HAP-1 (cell line): ENCODE measurements around the gene PPFIBP1.
"Not testable (repeated sequence)": the region's sequence is repeated elsewhere in the genome, so short reads cannot be mapped to it uniquely, and the experiment has no call there.

Experiments
- DNase-seq, 2 experiments: peaks; one replicate each; pipeline ENCODE4 v3.0.0-alpha.2; 2016 to 2020; ENCODE audit warnings: low spot score in 2 of 2
- H3K27me3 ChIP-seq: fragments of 250-450 bp; sonication (Bioruptor Pico); 2 replicates; pipeline ENCODE4 v1.5.1; 2020; ENCODE audit warnings: low read depth, mild to moderate bottlenecking, moderate library complexity
- H3K36me3 ChIP-seq: fragments of 250-450 bp; sonication (Bioruptor Pico); replicated peaks from 2 replicates; pipeline ENCODE4 v1.5.1; 2020; ENCODE audit warnings: mild to moderate bottlenecking
- H3K4me1 ChIP-seq: fragments of 250-450 bp; sonication (Bioruptor Pico); 2 replicates; pipeline ENCODE4 v1.5.1; 2020; ENCODE audit warnings: mild to moderate bottlenecking
- H3K4me3 ChIP-seq: fragments of 250-450 bp; sonication (Bioruptor Pico); 2 replicates; pipeline ENCODE4 v1.5.1; 2020; ENCODE audit warnings: mild to moderate bottlenecking, moderate library complexity
- H3K9me3 ChIP-seq: fragments of 250-450 bp; sonication (Bioruptor Pico); 2 replicates; pipeline ENCODE4 v1.5.1; 2020; ENCODE audit warnings: mild to moderate bottlenecking, moderate library complexity
- in situ Hi-C: fragments of 300-500 bp; cut with MboI; formaldehyde crosslinking; loops from 3 replicates; pipeline ENCODE4 v1.14.3; 2020; ENCODE audit warnings: low sequenced_read_pairs, inconsistent platforms, mixed read lengths

Gene PPFIBP1

GRCh38 chr12:27651201-27651600 lies 127.2 kb downstream of the PPFIBP1 start:
- Histone ChIP-seq H3K27me3 (no peaks in the 10 kb centered on the region), H3K9me3 (no peaks in the 10 kb centered on the region), H3K36me3 (no peaks in the 10 kb centered on the region), H3K4me1 (no peaks in the 10 kb centered on the region), H3K4me3 (no peak overlapping the region)
- in situ Hi-C loops, result no loop called here
- DNase-seq, result no peak

DNA sequence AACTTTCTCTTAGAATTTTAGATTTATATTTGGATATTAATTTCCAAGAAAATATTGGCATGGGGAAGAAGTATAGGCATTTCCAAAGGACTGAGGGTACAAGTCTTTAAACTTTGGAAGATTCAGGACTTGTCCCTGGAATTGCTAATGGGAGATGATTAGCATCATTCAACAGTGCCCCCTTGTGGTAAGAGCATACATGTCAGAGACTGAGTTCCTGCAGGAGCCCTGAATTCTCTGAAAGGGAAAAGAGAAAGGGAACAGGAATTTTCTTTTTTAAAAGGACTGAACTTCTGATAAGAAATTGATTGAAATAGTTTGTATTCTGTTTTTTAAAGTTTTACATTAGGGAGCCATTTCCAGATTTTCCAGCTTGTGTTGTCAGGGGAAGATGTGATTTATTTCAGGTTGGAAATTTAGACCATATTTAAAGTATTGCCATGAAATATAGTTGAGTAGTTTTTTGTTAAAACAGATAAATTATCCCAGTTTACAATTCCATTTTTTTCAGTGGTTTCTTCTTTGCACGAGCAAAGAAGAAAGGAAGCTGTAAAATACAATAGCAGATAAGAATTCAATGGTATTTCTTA lies 128.3 kb downstream of the PPFIBP1 start:
- Histone ChIP-seq H3K4me1 (no peaks in the 10 kb centered on the region), H3K4me3 (no peak overlapping the region), H3K27me3 (no peaks in the 10 kb centered on the region), H3K36me3 (no peaks in the 10 kb centered on the region), H3K9me3 (no peaks in the 10 kb centered on the region)
- DNase-seq, result peak; percentile 73 to 82
- in situ Hi-C loops, result no loop called here

GRCh38 chr12:27653661-27654060 lies 129.7 kb downstream of the PPFIBP1 start:
- no peak for DNase-seq
- no peaks in the 10 kb centered on the region for H3K9me3 ChIP-seq
- in situ Hi-C loops, result no loop called here
- no peaks in the 10 kb centered on the region for H3K36me3 ChIP-seq
- H3K4me3 ChIP-seq, result no peak overlapping the region
- no peaks in the 10 kb centered on the region for H3K4me1 ChIP-seq
- H3K27me3 ChIP-seq, result no peaks in the 10 kb centered on the region

DNA sequence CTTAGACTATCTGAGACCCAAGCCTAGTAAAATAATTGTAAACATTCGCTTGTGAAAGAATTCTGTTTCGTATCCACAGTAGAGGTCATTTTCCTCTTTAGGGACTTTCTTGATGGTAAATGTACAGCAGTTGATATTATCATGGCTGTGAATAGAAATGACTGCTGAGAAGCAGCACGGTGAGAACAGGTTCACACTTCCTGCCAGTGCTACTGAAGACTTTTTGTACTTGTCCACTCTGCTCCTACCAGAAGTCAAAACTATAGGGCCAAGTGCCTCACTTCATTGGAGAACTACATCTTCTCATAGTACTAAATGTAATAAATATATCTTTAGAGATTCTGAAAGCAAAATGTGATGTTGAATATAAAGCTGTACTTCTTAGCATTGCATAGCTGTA lies 131.5 kb downstream of the PPFIBP1 start:
- H3K27me3 ChIP-seq, DNase-seq, in situ Hi-C loops, H3K9me3 ChIP-seq, H3K36me3 ChIP-seq, H3K4me3 ChIP-seq, H3K4me1 ChIP-seq: not testable (repeated sequence)

DNA sequence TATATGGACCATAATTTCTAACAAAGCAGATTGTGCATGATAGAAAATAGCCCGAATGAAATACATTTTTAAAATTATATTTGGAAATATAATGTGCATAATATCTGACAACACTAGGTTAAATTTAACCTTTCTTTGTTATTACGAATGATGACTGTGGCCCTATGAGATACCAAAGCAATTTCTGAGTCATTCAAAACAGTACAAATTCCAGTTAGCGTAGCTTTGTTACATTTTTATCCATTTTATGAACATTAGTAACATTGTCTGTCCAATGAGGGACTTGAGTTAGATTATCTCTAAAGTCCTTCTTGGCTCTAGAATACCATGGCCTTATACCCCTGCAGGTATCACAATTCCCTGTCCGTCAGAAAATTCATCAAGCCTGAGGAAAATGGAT lies 133.3 kb downstream of the PPFIBP1 start:
- DNase-seq, result no peak
- no peaks in the 10 kb centered on the region for H3K36me3 ChIP-seq
- no peaks in the 10 kb centered on the region for H3K9me3 ChIP-seq
- in situ Hi-C loops, result no loop called here
- no peaks in the 10 kb centered on the region for H3K4me1 ChIP-seq
- H3K27me3 ChIP-seq, result no peaks in the 10 kb centered on the region
- H3K4me3 ChIP-seq, result no peak overlapping the region

DNA sequence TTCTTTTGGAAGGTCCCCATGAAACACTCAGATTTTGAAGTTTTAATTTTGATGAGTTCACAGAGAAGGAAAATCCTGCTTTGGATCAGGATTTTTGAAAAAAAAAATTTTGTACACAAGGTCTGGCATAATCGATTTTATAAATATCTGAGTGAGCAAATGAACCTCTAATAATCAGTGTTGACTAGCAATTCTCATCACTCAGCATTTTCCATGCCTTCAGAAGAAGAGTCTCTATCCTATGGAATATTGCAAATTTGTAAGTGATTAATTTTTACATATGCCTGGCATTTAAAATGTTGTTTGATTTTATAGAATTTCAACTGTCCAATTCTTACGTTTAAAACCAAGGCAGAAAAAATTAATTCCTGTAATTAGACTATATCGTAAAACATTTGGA lies 141.7 kb downstream of the PPFIBP1 start:
- in situ Hi-C loops, result no loop called here
- Histone ChIP-seq H3K27me3 (no peaks in the 10 kb centered on the region), H3K4me3 (no peak overlapping the region), H3K9me3 (no peaks in the 10 kb centered on the region), H3K4me1 (no peaks in the 10 kb centered on the region), H3K36me3 (no peaks in the 10 kb centered on the region)
- no peak for DNase-seq

DNA sequence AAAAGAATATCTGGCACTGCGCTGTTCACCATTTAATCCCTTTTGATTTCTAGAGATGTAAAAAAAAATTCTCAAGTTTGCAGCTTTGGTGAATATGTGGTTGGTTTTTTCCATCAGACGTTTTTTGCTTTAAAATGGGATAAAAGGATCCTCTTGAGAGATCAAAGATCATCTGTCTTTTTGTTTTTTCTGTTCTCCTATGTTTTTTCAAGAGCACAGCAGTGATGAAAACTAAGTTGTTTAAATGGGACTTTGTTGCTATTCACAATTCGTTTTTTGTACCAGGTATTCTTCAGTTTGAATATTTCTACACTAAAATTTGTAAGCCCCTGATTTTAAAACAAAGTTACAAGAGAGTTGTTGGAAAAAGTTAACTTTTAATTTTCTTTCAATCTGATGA lies 142.5 kb downstream of the PPFIBP1 start:
- Histone ChIP-seq H3K9me3 (no peaks in the 10 kb centered on the region), H3K27me3 (no peaks in the 10 kb centered on the region), H3K4me1 (no peaks in the 10 kb centered on the region), H3K36me3 (no peaks in the 10 kb centered on the region), H3K4me3 (no peak overlapping the region)
- DNase-seq, result no peak
- in situ Hi-C loops, result no loop called here

DNA sequence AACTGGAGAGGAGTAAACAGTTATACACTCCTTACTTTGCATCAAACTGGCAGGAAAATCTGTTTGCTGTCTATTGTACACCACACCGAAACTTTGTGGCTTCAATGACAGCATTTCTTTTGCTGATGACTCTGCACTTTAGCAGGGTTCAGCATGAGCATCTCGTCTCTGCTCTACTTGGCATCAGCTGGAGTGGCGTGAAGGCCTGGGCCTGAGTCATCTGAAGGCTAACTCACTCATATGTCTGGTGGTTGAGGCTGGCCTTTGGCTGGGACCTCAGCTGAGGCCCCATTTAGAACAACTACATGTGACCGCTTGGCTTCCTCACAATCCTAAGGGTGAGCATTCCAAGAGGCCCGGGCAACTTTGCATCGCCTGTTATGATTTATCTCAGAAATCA lies 143.5 kb downstream of the PPFIBP1 start:
- H3K27me3 ChIP-seq, result no peaks in the 10 kb centered on the region
- in situ Hi-C loops, result no loop called here
- H3K9me3 ChIP-seq, result no peaks in the 10 kb centered on the region
- H3K36me3 ChIP-seq, result no peaks in the 10 kb centered on the region
- H3K4me1 ChIP-seq, result no peaks in the 10 kb centered on the region
- H3K4me3 ChIP-seq, result no peak overlapping the region
- DNase-seq, result no peak

- DNase-seq, result no peak
- H3K36me3 ChIP-seq, result no peaks in the 10 kb centered on the region
- H3K4me1 ChIP-seq, result no peaks in the 10 kb centered on the region
- H3K9me3 ChIP-seq, result no peaks in the 10 kb centered on the region
- in situ Hi-C loops, result no loop called here
- no peaks in the 10 kb centered on the region for H3K27me3 ChIP-seq
- H3K4me3 ChIP-seq, result no peak overlapping the region
Observed at GRCh38 chr12:27672051-27672450, 148.0 kb downstream of the PPFIBP1 start.

DNA sequence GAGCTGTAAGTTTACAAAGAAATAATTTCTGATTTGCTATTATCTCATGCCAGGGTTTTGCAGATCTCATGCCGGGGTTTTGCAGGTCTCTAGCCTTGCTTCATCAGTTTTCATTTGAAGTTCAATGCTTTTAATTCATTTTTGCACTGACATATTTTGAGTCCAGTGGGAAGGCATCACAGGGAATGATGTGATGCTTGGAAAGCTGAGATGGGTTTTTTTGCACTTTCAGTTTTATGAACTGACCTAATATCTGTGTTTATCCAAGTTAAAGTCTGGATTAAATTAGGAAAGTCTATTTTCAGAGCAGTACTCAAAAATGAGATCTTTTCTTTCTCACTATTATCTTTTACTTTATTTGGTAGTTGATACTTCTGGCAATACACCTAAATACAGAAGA lies 148.6 kb downstream of the PPFIBP1 start:
- DNase-seq, result no peak
- Histone ChIP-seq H3K36me3 (no peaks in the 10 kb centered on the region), H3K4me3 (no peak overlapping the region), H3K9me3 (no peaks in the 10 kb centered on the region), H3K27me3 (no peaks in the 10 kb centered on the region), H3K4me1 (no peaks in the 10 kb centered on the region)
- in situ Hi-C loops, result no loop called here

DNA sequence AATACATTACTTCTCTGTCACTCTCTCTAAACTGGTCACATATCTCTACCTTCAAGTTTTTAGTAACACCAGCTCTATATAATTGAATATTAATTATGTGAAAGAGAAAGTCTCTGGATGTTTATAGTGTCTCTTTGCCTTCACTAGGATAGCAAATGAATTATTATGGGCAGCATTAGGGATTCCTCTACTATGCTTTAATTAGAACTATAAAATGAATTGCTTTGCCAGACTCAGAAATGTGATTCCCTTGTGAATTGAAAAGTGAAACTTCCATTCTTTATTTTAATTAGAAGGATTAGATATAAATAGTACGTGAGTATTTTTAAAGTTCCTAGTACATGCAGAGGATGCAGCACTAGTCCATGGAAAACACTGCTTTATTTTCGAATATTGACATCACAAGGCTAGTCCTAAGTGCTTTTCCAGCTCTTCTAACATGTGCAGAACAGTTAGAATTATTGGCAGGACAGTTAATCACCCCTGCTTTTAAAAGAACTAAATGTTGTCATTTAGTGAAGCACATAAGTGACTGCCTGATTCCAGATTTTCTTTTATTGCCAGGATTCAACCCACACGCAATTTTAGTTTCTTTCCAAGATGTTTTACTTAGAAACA lies 149.2 kb downstream of the PPFIBP1 start:
- H3K9me3 ChIP-seq, result no peaks in the 10 kb centered on the region
- H3K36me3 ChIP-seq, result no peaks in the 10 kb centered on the region
- H3K4me3 ChIP-seq, result no peak overlapping the region
- no peaks in the 10 kb centered on the region for H3K4me1 ChIP-seq
- no peak for DNase-seq
- no peaks in the 10 kb centered on the region for H3K27me3 ChIP-seq
- in situ Hi-C loops, result no loop called here

- H3K4me3 ChIP-seq, result no peak overlapping the region
- in situ Hi-C loops, result no loop called here
- H3K9me3 ChIP-seq, result no peaks in the 10 kb centered on the region
- 0 out of 2 replicates have a peak, but pooled peaks cover under 1% of the 10 kb centered on the region for H3K36me3 ChIP-seq
- DNase-seq, result no peak
- H3K4me1 ChIP-seq, result peaks cover 10% of the 10 kb centered on the region
- H3K27me3 ChIP-seq, result no peaks in the 10 kb centered on the region
Observed at GRCh38 chr12:27674989-27675388, 151.0 kb downstream of the PPFIBP1 start.

DNA sequence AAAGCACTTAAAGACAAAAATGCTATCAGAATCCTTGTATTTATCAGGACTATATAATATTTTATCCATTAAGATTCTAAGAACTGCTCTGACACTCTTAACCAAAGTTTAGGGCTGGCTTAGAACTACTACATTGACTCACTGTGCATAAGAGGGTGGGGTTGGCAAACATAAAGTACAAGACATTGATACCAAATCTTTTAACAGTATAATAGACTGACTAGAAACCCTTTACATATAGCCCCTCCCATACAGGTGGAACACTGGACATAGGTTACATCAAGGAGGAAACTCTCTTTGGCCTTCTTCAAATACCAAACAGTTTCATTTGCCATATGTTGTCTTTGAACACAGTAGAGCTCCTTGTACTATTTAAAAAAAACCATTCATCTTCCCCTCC lies 156.6 kb downstream of the PPFIBP1 start:
- DNase-seq, result no peak
- Histone ChIP-seq H3K27me3 (no peaks in the 10 kb centered on the region), H3K4me1 (peaks cover 30% of the 10 kb centered on the region), H3K36me3 (0 out of 2 replicates have a peak, but pooled peaks cover 2% of the 10 kb centered on the region), H3K9me3 (no peaks in the 10 kb centered on the region), H3K4me3 (no peak overlapping the region)
- in situ Hi-C loops, result no loop called here

DNA sequence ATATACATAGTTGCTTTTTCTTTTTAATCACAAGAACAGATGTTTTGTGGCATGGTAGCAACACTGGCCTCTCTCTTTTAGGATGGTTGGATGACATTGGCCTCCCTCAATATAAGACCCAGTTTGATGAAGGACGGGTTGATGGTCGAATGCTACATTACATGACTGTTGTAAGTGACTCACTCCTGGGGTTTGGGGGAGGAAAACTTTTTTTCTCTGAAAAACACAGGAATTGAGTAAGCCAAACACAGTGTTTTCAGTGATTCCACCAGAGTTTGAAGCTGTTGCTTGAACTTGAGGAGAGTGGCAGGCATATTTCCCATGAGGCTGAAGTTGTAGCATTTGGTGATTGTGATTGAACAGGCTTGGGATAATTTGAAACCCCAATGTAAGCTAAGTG lies 158.5 kb downstream of the PPFIBP1 start:
- in situ Hi-C loops, result no loop called here
- H3K36me3 ChIP-seq, result 0 out of 2 replicates have a peak, but pooled peaks cover 2% of the 10 kb centered on the region
- peaks cover 30% of the 10 kb centered on the region for H3K4me1 ChIP-seq
- H3K27me3 ChIP-seq, result no peaks in the 10 kb centered on the region
- no peaks in the 10 kb centered on the region for H3K9me3 ChIP-seq
- no peak overlapping the region for H3K4me3 ChIP-seq
- no peak for DNase-seq

GRCh38 chr12:27685274-27685673 lies 161.3 kb downstream of the PPFIBP1 start:
- H3K9me3 ChIP-seq, result no peaks in the 10 kb centered on the region
- in situ Hi-C loops, result no loop called here
- no peaks in the 10 kb centered on the region for H3K27me3 ChIP-seq
- no peak for DNase-seq
- no peak overlapping the region for H3K4me3 ChIP-seq
- peaks cover 18% of the 10 kb centered on the region for H3K4me1 ChIP-seq
- no peaks in the 10 kb centered on the region for H3K36me3 ChIP-seq
